HG02938 (cell line): ENCODE data around the gene CXorf38.

ENCODE experiments used
- ATAC-seq: cut with Tn5 transposase; IDR thresholded peaks from one replicate; pipeline ENCODE4 v1.9.1; 2021; ENCODE audit warnings: mild to moderate bottlenecking, moderate library complexity; ENCODE audit not compliant: unreplicated experiment

CXorf38 gene

GRCh38 chrX:40647307-40648197, at the start of gene CXorf38:
Gene CXorf38 (minus strand): TSS chrX:40647561. CDS start chrX:40647520, 41 bp downstream.
- peak; percentile 54 for ATAC-seq

- no peak for ATAC-seq
These were observed 47.4 kb upstream of the CXorf38 start for GRCh38 chrX:40694802-40695201.

- ATAC-seq, result no peak
These were observed 41.6 kb upstream of the CXorf38 start for GRCh38 chrX:40688929-40689328.

GRCh38 chrX:40687169-40687568, 39.8 kb upstream of the CXorf38 start:
- no peak for ATAC-seq

- no peak for ATAC-seq
These were observed 38.1 kb upstream of the CXorf38 start for GRCh38 chrX:40685362-40685918.

GRCh38 chrX:40684092-40684491, 36.7 kb upstream of the CXorf38 start:
- no peak for ATAC-seq

- ATAC-seq, result no peak
These were observed 35.9 kb upstream of the CXorf38 start for GRCh38 chrX:40683245-40683644.

GRCh38 chrX:40671126-40671525, 23.8 kb upstream of the CXorf38 start:
- no peak for ATAC-seq

- no peak for ATAC-seq
These were observed 16.7 kb upstream of the CXorf38 start for GRCh38 chrX:40663880-40664630.

- ATAC-seq, result no peak
These were observed 15.8 kb upstream of the CXorf38 start for GRCh38 chrX:40663078-40663740.

GRCh38 chrX:40661489-40661888, 14.1 kb upstream of the CXorf38 start:
- ATAC-seq, result no peak

- ATAC-seq, result no peak
These were observed 13.0 kb upstream of the CXorf38 start for GRCh38 chrX:40660381-40660780.

GRCh38 chrX:40653535-40653934, 6.2 kb upstream of the CXorf38 start:
- ATAC-seq, result no peak

GRCh38 chrX:40652664-40653063, 5.3 kb upstream of the CXorf38 start:
- no peak for ATAC-seq

GRCh38 chrX:40651620-40652223, 4.4 kb upstream of the CXorf38 start:
- ATAC-seq, result no peak

- ATAC-seq, result peak; percentile 23
These were observed 663 bp downstream of the CXorf38 start for GRCh38 chrX:40646489-40647306.

- ATAC-seq, result no peak
These were observed 2.5 kb downstream of the CXorf38 start for GRCh38 chrX:40644821-40645358.

GRCh38 chrX:40644176-40644575, 3.2 kb downstream of the CXorf38 start:
- ATAC-seq, result no peak

- no peak for ATAC-seq
These were observed 9.7 kb downstream of the CXorf38 start for GRCh38 chrX:40637687-40638086.

- no peak for ATAC-seq
These were observed 15.2 kb downstream of the CXorf38 start for GRCh38 chrX:40632199-40632598.
